PC-3 (cell line): Measurements from ENCODE around the gene SAMD4A. TPM values are rescaled to one million over a fixed set of nuclear protein-coding genes. Genes with fewer than 3 reads are reported as not detected.
A peak's percentile ranks its signal among the peaks of the same experiment; 100 is the strongest.

Experiments
- ATAC-seq: fragments of 200-7000 bp; cut with Tn5 transposase; 2 replicates; pipeline ENCODE4 v1.9.1; 2020; ENCODE audit warnings: mild to moderate bottlenecking, moderate library complexity
- BruUV-seq: library from RNA; stranded (reverse); fragments of 400-500 nt; replicated peaks from 2 replicates; lab custom pipeline; 2021; lab: Mats Ljungman, UMichigan
- CTCF ChIA-PET: fragments of 300-600 bp; sonication (Branson Sonifier 250); formaldehyde crosslinking; loops from one replicate; lab custom pipeline; 2022; ENCODE audit warnings: antibody characterized with exemption; lab: Charles Lee
- POLR2A ChIA-PET: fragments of 300-600 bp; sonication (Branson Sonifier 250); formaldehyde crosslinking; loops from one replicate; lab custom pipeline; 2022; ENCODE audit warnings: antibody characterized with exemption; ENCODE audit not compliant: unreplicated experiment; lab: Charles Lee
- DNase-seq: peaks from one replicate; pipeline ENCODE4 v3.0.0-alpha.2; 2015
- H2AFZ ChIP-seq: fragments of 300-600 bp; sonication (generic); 2 replicates; pipeline ENCODE4 v1.6.0; 2016; ENCODE audit warnings: antibody characterized with exemption, low read length
- H3F3A ChIP-seq: fragments of 300-600 bp; sonication (generic); one replicate; pipeline ENCODE4 v1.6.0; 2017; ENCODE audit warnings: antibody characterized with exemption, low read length, control low read depth, mild to moderate bottlenecking; ENCODE audit not compliant: unreplicated experiment
- H3K27ac ChIP-seq: fragments of 300-600 bp; sonication (generic); 2 replicates; pipeline ENCODE4 v1.5.1; 2016; ENCODE audit warnings: mild to moderate bottlenecking, low read length
- H3K27me3 ChIP-seq: fragments of 300-600 bp; sonication (generic); 2 replicates; pipeline ENCODE4 v1.6.1; 2016; ENCODE audit warnings: low read length, mixed read lengths
- H3K36me3 ChIP-seq: fragments of 300-600 bp; sonication (generic); 2 replicates; pipeline ENCODE4 v1.6.1; 2016; ENCODE audit warnings: low read depth, mixed run types, low read length, mixed read lengths
- H3K4me1 ChIP-seq: fragments of 300-600 bp; sonication (generic); 2 replicates; pipeline ENCODE4 v1.5.1; 2016; ENCODE audit warnings: low read length; ENCODE audit not compliant: insufficient read depth
- H3K4me2 ChIP-seq: fragments of 300-600 bp; sonication (generic); 2 replicates; pipeline ENCODE4 v1.6.0; 2016; ENCODE audit warnings: low read length
- H3K4me3 ChIP-seq: fragments of 300-600 bp; sonication (generic); 2 replicates; pipeline ENCODE4 v1.5.1; 2016; ENCODE audit warnings: mild to moderate bottlenecking, low read length, mixed read lengths
- H3K79me2 ChIP-seq: fragments of 300-600 bp; sonication (generic); 2 replicates; pipeline ENCODE4 v1.6.1; 2017; ENCODE audit warnings: low read length, mixed read lengths
- H3K9ac ChIP-seq: fragments of 300-600 bp; sonication (generic); 2 replicates; pipeline ENCODE4 v1.6.0; 2016; ENCODE audit warnings: mild to moderate bottlenecking, low read length
- H3K9me2 ChIP-seq: fragments of 300-600 bp; sonication (generic); replicated peaks from 2 replicates; pipeline ENCODE4 v1.6.1; 2016; ENCODE audit warnings: mixed run types, low read length, mixed read lengths
- H3K9me3 ChIP-seq: fragments of 300-600 bp; sonication (generic); 2 replicates; pipeline ENCODE4 v1.6.1; 2016; ENCODE audit warnings: low read length, mixed read lengths
- H4K20me1 ChIP-seq: fragments of 300-600 bp; sonication (generic); 2 replicates; pipeline ENCODE4 v1.6.1; 2016; ENCODE audit warnings: low read length, mixed read lengths
- EZH2 ChIP-seq: fragments of 300-600 bp; sonication (generic); IDR thresholded peaks from one replicate; pipeline ENCODE4 v1.6.1; 2017; ENCODE audit warnings: antibody characterized with exemption, mild to moderate bottlenecking, low read length; ENCODE audit not compliant: unreplicated experiment
- EZH2phosphoT487 ChIP-seq: fragments of 300-600 bp; sonication (generic); IDR thresholded peaks from 2 replicates; pipeline ENCODE4 v1.6.1; 2018; ENCODE audit warnings: mild to moderate bottlenecking, antibody characterized with exemption, low read length, borderline replicate concordance
- intact Hi-C: fragments of 100-400 bp; cut with micrococcal nuclease; formaldehyde crosslinking; loops from 2 replicates; pipeline ENCODE4 v1.9.0; 2023
- total RNA-seq: library from RNA; depleted of rRNA; stranded (reverse); fragments of >200 nt; gene quantifications from 2 replicates; pipeline ENCODE4 v1.2.3, GENCODE V29; 2014
- TF ChIP-seq, protein P1 (sequence below): fragments of 300-600 bp; sonication (generic); conservative IDR thresholded peaks from 2 replicates; pipeline ENCODE4 v1.5.1; 2017; ENCODE audit warnings: antibody characterized with exemption, low read depth, mild to moderate bottlenecking, low read length

Gene SAMD4A
- total RNA-seq, 1 experiment from 2014 or later = 42.9 TPM

DNA sequence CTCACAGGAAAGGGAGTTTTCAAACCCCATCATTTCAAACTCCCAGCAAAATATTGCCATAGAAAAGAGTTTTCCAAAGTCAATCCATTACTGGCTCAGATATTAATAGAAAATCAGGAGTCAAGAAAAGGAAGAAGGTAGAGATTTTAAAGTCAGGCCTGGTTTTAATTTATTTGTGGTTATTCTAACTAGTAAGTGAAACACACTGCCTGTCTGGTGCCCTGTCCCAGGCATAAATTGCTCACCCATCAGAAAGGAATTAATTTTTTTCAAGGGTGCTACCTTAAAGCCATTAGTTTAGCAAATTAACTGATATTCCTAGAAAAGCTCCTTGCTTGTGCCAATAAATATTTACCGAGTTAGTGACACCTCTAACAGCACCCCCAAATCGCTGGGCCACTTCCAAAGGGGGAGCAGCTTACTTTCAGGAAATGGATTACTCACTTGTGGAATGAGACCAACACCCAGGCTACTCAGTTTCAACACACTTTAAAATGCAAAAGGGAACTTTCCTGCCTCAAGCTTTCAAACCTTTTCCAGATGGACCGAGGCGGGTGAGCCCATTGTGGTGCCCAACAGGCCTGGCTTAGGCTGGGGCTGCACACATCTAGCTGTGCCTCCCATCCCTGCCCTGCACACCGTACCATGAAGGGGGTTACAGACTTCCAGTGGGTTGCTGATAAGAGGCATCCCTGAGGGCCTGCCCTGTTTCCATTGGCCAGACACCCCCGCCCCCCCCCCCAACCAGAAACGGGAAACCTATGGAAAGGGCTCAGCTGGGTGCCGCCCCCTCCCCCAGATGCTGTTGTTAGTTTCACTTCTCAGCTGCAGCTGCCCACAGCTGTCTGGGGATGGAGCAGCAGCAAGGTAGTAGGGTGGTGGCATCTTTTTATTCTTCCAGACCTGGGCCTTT is 117.2 kb downstream of the SAMD4A start:
- no peaks in the 10 kb centered on the region for H3K36me3 ChIP-seq
- peak overlapping the region; percentile 50 for H3K4me2 ChIP-seq
- H2AFZ ChIP-seq = no peak overlapping the region
- BruUV-seq = no TSS peak
- no peak overlapping the region for H3K4me3 ChIP-seq
- H4K20me1 ChIP-seq = no peaks in the 10 kb centered on the region
- H3K4me1 ChIP-seq = peaks cover 38% of the 10 kb centered on the region
- no peaks in the 10 kb centered on the region for H3K9me2 ChIP-seq
- DNase-seq = peak; percentile 65
- ChIA-PET CTCF (interaction anchor here (0.6 to 0.7 kb wide), 2 partner anchors 89 to 715 kb away, joined by 3 to 4 read pairs; no protein-coding TSS in a partner anchor), POLR2A (interaction anchor here (0.5 to 1.5 kb wide), 2 partner anchors 14 to 118 kb away, joined by 4 to 10 read pairs; no protein-coding TSS in a partner anchor)
- H3K9ac ChIP-seq = no peak overlapping the region
- peaks cover 4% of the 10 kb centered on the region for H3F3A ChIP-seq
- intact Hi-C loops = no loop called here
- no peaks in the 10 kb centered on the region for H3K27me3 ChIP-seq
- peak overlapping the region; percentile 31 for H3K27ac ChIP-seq
- H3K79me2 ChIP-seq = peaks cover 51% of the 10 kb centered on the region
- TF ChIP-seq EZH2phosphoT487 = no peak
- TF ChIP-seq EZH2 = no peak
- TF ChIP-seq, protein P1, sequence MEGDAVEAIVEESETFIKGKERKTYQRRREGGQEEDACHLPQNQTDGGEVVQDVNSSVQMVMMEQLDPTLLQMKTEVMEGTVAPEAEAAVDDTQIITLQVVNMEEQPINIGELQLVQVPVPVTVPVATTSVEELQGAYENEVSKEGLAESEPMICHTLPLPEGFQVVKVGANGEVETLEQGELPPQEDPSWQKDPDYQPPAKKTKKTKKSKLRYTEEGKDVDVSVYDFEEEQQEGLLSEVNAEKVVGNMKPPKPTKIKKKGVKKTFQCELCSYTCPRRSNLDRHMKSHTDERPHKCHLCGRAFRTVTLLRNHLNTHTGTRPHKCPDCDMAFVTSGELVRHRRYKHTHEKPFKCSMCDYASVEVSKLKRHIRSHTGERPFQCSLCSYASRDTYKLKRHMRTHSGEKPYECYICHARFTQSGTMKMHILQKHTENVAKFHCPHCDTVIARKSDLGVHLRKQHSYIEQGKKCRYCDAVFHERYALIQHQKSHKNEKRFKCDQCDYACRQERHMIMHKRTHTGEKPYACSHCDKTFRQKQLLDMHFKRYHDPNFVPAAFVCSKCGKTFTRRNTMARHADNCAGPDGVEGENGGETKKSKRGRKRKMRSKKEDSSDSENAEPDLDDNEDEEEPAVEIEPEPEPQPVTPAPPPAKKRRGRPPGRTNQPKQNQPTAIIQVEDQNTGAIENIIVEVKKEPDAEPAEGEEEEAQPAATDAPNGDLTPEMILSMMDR = no peak
- ATAC-seq = peak; percentile 61
- no peaks in the 10 kb centered on the region for H3K9me3 ChIP-seq

DNA sequence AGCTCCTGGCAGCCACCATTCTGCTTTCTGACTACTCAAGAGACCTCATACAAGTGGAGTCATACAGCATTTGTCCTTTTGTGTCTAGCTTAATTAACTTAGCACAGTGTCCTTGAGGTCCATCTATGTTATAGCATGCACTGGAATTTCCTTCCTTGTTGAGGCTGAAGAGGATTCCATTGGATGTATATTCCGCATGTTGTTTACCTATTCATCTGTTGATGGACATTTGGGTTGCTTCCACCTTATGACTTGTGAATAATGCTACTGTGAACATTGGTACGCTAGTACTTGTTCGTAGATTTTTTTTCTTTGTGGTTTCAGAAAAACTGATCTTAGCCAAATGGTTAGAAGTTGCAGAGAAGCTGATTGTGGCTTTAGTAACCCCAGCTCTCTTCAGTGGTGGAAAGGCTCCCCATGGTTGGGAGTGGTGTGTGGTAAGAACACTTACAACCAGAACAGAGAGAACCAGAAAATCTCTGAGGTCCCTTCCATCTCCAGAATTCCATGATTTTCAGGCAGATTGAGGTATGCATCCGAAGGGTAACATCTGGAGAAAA is 118.4 kb downstream of the SAMD4A start:
- Histone ChIP-seq H3K9me3 (no peaks in the 10 kb centered on the region), H3K27ac (peak overlapping the region; percentile 54), H3F3A (peaks cover 4% of the 10 kb centered on the region), H4K20me1 (no peaks in the 10 kb centered on the region), H3K9me2 (no peaks in the 10 kb centered on the region), H3K27me3 (no peaks in the 10 kb centered on the region), H3K4me3 (no peak overlapping the region), H3K4me2 (no peak overlapping the region), H3K79me2 (peaks cover 38% of the 10 kb centered on the region), H3K36me3 (no peaks in the 10 kb centered on the region), H3K4me1 (peaks cover 38% of the 10 kb centered on the region), H2AFZ (no peak overlapping the region), H3K9ac (no peak overlapping the region)
- TSS peak; percentile 9 for BruUV-seq
- ChIA-PET CTCF (interaction anchor here (1.1 to 1.5 kb wide), 3 partner anchors 88 to 176 kb away, joined by 3 to 8 read pairs (median 4); partner anchors contain the start of gene CGRRF1), POLR2A (interaction anchor here (0.5 to 1.3 kb wide), 5 partner anchors 15 to 147 kb away, joined by 3 to 8 read pairs (median 4); no protein-coding TSS in a partner anchor)
- ATAC-seq (no peak), DNase-seq (no peak)
- intact Hi-C loops = no loop called here
- no peak for TF ChIP-seq EZH2phosphoT487
- TF ChIP-seq, protein P1 = no peak
- no peak for TF ChIP-seq EZH2
